ENCODE data around the gene FBN1. TPM values are rescaled to one million over a fixed set of nuclear protein-coding genes. Genes with fewer than 3 reads are reported as not detected.

Gene FBN1
- total RNA-seq, 4 donors from 2014 or later: 3.9 to 87.0 (median 23.4) TPM

DNA sequence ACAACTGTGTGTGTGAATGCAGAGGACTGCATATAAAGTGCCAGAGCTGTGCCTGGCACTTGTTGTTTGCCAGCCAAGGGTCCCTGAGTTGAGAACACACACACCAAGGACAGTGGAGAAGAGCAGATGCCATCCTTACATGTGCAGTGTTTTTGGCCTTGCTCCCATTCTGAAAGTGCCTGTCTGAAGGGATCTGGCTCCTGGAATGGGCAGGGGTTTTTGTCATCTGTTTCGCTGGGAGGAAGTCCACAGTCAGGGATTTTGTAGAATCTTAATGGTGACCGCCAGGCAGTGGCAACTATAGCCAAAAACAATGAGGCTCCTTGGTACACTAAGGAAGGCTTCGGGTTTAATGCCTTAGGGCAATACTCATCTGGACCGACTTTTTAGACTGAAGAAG, 250.5 kb downstream of the FBN1 start:
- peak overlapping the region; percentile 3 to 83 (median 79) for H3K27ac ChIP-seq
- 75 to 80% methylated on average over 1 to 4 of the region's 4 CpGs for WGBS, 2 donors

DNA sequence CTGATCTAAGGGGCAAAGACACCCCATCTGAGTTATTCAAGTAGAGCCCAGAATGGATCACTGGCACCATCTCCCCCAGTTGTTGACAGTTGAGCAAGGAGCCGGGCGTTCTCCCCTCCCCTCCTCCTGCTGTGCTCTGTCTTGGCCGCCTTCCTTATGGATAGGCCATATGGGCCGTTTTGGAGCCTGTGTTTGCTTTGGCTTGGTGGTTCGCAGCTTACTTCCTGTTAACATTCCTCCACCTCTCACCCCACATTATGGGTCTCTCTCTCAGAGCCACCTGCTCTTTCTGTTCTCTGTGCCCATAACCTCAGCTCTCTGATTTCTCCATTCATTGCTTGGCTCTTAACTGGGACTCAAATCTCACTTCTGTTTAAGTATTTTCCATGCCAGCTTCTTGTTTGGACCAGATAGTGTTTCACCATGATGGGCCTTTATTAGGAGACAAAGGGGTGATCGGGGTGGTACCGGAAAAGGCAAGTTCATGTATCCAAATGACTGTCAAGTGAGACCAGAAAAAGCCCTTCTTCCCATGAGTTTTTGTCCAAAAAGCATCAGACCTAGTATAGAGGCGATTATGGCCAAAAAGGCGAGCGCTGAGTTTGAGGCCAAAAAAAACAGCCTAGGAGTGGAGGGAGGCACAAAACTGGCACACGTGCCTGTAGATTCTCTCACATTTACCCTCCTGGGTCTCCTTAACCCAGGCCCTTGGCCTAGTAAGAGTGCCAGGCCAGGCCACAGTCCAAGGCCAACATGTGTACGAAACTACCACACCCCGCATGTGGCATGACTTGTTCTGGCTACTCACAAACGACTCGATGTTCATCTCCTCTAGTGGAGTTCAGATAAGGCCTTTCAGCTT, 251.6 kb downstream of the FBN1 start:
- no peak overlapping the region for H3K4me3 ChIP-seq
- intact Hi-C loops (cut with DNase I): no loop called here
- H3K36me3 ChIP-seq: no peaks in the 10 kb centered on the region
- DNase-seq: no peak
- peak overlapping the region; percentile 50 to 83 (median 79) for H3K27ac ChIP-seq
- no peaks in the 10 kb centered on the region for H3K9me3 ChIP-seq
- WGBS, 2 donors: 63 to 66% methylated on average over 13 to 14 of the region's 15 CpGs
- H3K27me3 ChIP-seq: no peaks in the 10 kb centered on the region
- H3K4me1 ChIP-seq: peaks cover 28 to 87% (median 43%) of the 10 kb centered on the region in 3 donors
- TF ChIP-seq POLR2A (IDR thresholded peaks at IDR 0.05): no peak
- TF ChIP-seq, protein P1, sequence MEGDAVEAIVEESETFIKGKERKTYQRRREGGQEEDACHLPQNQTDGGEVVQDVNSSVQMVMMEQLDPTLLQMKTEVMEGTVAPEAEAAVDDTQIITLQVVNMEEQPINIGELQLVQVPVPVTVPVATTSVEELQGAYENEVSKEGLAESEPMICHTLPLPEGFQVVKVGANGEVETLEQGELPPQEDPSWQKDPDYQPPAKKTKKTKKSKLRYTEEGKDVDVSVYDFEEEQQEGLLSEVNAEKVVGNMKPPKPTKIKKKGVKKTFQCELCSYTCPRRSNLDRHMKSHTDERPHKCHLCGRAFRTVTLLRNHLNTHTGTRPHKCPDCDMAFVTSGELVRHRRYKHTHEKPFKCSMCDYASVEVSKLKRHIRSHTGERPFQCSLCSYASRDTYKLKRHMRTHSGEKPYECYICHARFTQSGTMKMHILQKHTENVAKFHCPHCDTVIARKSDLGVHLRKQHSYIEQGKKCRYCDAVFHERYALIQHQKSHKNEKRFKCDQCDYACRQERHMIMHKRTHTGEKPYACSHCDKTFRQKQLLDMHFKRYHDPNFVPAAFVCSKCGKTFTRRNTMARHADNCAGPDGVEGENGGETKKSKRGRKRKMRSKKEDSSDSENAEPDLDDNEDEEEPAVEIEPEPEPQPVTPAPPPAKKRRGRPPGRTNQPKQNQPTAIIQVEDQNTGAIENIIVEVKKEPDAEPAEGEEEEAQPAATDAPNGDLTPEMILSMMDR (IDR thresholded peaks at IDR 0.05): no peak

More for the DNA sequence above, 250.5 kb downstream of the FBN1 start:
- TF ChIP-seq POLR2A (IDR thresholded peaks at IDR 0.05): no peak
- TF ChIP-seq, protein P1 (IDR thresholded peaks at IDR 0.05): no peak
- Histone ChIP-seq H3K4me1 (peaks cover 26 to 76% (median 37%) of the 10 kb centered on the region in 3 donors), H3K36me3 (no peaks in the 10 kb centered on the region), H3K4me3 (no peak overlapping the region), H3K9me3 (no peaks in the 10 kb centered on the region), H3K27me3 (no peaks in the 10 kb centered on the region)
- intact Hi-C loops (cut with DNase I): no loop called here
- DNase-seq: no peak

DNA sequence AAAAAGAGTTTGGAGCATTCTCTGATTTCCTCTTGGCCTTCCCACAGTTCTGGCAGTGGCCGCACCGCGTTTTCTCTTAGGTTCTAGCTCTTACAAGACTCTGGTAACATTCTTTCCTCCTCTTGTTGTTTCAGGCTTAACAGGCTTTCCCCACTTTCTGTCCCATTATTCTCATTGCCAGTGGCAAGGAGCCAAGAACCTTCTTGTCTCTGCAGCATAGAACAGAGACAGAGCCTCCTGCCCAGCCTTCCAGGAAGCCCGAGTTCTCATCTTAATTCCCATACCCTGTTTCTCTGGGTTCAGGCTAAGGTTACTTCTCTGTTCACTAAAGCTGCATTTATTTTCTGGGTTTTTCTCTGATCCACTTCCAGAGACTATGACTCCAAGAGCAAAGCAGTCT, 253.2 kb downstream of the FBN1 start:
- Histone ChIP-seq H3K27ac (peak overlapping the region; percentile 50 to 82 (median 74)), H3K27me3 (no peaks in the 10 kb centered on the region), H3K4me1 (peaks cover 32 to 91% (median 53%) of the 10 kb centered on the region in 3 donors), H3K9me3 (no peaks in the 10 kb centered on the region), H3K4me3 (no peak overlapping the region), H3K36me3 (no peaks in the 10 kb centered on the region)
- intact Hi-C loops (cut with DNase I): no loop called here
- no peak for DNase-seq
- TF ChIP-seq POLR2A (IDR thresholded peaks at IDR 0.05): no peak
- TF ChIP-seq, protein P1 (IDR thresholded peaks at IDR 0.05): no peak
- 10 to 19% methylated on average over 4 of the region's 4 CpGs for WGBS, 2 donors

DNA sequence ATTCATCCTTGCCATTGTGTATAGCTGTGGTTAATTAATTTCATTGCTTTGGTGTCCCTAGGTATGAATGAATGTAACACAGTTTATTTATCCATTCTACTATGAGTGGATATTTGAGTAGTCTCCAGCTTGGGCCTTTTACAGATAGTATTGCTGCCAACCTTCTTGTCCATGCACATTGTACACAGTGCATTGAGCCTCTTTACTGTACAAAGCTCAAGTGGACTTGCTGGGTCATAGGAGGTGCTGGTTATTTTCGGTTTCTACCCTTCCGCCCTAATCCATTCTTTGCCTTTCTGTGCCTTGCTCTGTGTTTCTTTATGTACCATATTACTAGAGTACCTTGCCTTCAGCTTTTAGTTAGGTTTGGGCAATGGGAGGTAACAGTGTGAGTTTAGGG, 253.6 kb downstream of the FBN1 start:
- H3K4me1 ChIP-seq: peaks cover 32 to 91% (median 53%) of the 10 kb centered on the region in 3 donors
- no peaks in the 10 kb centered on the region for H3K36me3 ChIP-seq
- no peak overlapping the region for H3K4me3 ChIP-seq
- H3K27ac ChIP-seq: peak overlapping the region; percentile 50 to 82 (median 74)
- intact Hi-C loops (cut with DNase I): no loop called here
- DNase-seq: no peak
- no peaks in the 10 kb centered on the region for H3K27me3 ChIP-seq
- no peak for TF ChIP-seq POLR2A (IDR thresholded peaks at IDR 0.05)
- TF ChIP-seq, protein P1 (IDR thresholded peaks at IDR 0.05): no peak
- no peaks in the 10 kb centered on the region for H3K9me3 ChIP-seq
- 39 to 77% methylated on average over 2 of the region's 2 CpGs for WGBS, 2 donors

DNA sequence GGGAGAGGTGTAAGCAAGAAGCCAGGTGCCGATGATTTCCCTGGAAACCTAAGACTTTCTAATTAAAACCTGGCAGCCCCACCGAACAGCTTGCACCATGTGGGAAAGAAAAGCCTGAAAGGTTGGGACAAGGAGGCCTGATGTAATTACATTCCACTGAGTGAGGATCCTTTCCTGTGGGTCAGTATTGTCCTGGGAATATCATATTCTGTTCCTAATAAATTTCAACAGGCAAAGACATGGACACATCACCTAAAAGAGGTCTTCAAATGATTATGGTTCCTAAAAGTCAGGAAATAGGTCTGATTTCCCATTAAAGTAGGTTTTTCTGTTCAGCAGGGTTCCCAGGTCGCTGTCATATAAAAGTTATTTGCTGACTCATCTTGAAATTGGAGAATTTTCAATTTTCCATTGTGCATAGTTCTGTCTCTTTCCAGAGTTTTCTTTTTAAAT, 255.8 kb downstream of the FBN1 start:
- no peak overlapping the region for H3K4me3 ChIP-seq
- H3K9me3 ChIP-seq: no peaks in the 10 kb centered on the region
- peak overlapping the region in 3 of 4 donors; percentile 43 to 58 (median 57) for H3K27ac ChIP-seq
- DNase-seq: no peak
- H3K4me1 ChIP-seq: peaks cover 28 to 92% (median 58%) of the 10 kb centered on the region in 3 donors
- no peak for TF ChIP-seq POLR2A (IDR thresholded peaks at IDR 0.05)
- TF ChIP-seq, protein P1 (IDR thresholded peaks at IDR 0.05): no peak
- 27 to 39% methylated on average over 3 of the region's 3 CpGs for WGBS, 2 donors
- intact Hi-C loops (cut with DNase I): no loop called here
- no peaks in the 10 kb centered on the region for H3K27me3 ChIP-seq
- no peaks in the 10 kb centered on the region for H3K36me3 ChIP-seq

All from esophagus squamous epithelium (tissue), 5 donors.